Measurements from ENCODE around the gene CNEP1R1. TPM values are rescaled to one million over a fixed set of nuclear protein-coding genes. Genes with fewer than 3 reads are reported as not detected.

CNEP1R1 gene
- total RNA-seq, 1 experiment from 2014 or later: 22.0 TPM

DNA sequence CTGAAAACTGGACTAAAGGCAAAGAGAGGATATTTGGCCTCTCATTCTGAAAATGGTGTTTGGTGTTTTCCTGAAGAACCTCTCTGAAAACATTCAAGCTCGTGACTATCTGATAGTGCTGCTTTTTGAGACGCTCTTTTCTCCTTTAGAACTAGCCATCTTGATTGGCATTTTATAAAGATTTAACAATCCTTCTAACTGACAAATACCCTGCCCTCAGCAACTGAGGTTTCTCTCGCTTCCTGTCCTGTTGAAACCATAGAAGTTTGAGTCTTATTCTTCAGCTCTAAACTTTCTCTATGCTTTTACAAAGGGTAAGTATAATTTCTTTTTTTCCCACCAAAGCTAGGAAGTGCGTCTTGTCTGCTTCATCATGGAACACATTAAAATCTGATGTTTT, 13.3 kb downstream of the CNEP1R1 start:
- H3K9me3 Mint-ChIP-seq (ENCODE audit: unreplicated experiment): no peaks in the 10 kb centered on the region
- no peak overlapping the region for H3K4me3 Mint-ChIP-seq (ENCODE audit: unreplicated experiment)
- ChIA-PET CTCF (interaction anchor here (0.6 to 2.0 kb wide), 3 partner anchors 13 to 774 kb away, joined by 3 to 7 read pairs (median 7); partner anchors contain the start of gene CNEP1R1), POLR2A (interaction anchor here (0.6 to 2.0 kb wide), 4 partner anchors 10 to 249 kb away, joined by 4 to 9 read pairs (median 6); no protein-coding TSS in a partner anchor)
- intact Hi-C loops (cut with micrococcal nuclease): no loop called here
- no peak for TF ChIP-seq CTCF (IDR thresholded peaks at IDR 0.05; ENCODE audit: unreplicated experiment)
- peaks cover 12% of the 10 kb centered on the region for H3K27me3 Mint-ChIP-seq (ENCODE audit: insufficient read depth, unreplicated experiment)
- H3K4me1 Mint-ChIP-seq (ENCODE audit: insufficient read depth, unreplicated experiment): peaks cover 11% of the 10 kb centered on the region
- BruUV-seq (replicated peaks): no TSS peak
- H3K27ac Mint-ChIP-seq (ENCODE audit: low read depth, unreplicated experiment): no peak overlapping the region
- H3K36me3 Mint-ChIP-seq (ENCODE audit: insufficient read depth, unreplicated experiment): peaks cover 31% of the 10 kb centered on the region
- DNase-seq (ENCODE audit: unreplicated experiment): no peak

GRCh38 chr16:50038756-50039529, 13.9 kb downstream of the CNEP1R1 start:
- TF ChIP-seq CTCF (IDR thresholded peaks at IDR 0.05; ENCODE audit: unreplicated experiment): no peak
- ChIA-PET CTCF (interaction anchor here (0.6 to 2.0 kb wide), 3 partner anchors 14 to 774 kb away, joined by 3 to 7 read pairs (median 7); partner anchors contain the start of gene CNEP1R1), POLR2A (interaction anchor here (0.6 to 2.0 kb wide), 3 partner anchors 13 to 250 kb away, joined by 5 to 9 read pairs (median 7); no protein-coding TSS in a partner anchor)
- DNase-seq (ENCODE audit: unreplicated experiment): no peak
- Mint-ChIP-seq H3K9me3 (ENCODE audit: unreplicated experiment) (no peaks in the 10 kb centered on the region), H3K27me3 (ENCODE audit: insufficient read depth, unreplicated experiment) (peaks cover 19% of the 10 kb centered on the region), H3K4me3 (ENCODE audit: unreplicated experiment) (no peak overlapping the region), H3K4me1 (ENCODE audit: insufficient read depth, unreplicated experiment) (peaks cover 11% of the 10 kb centered on the region), H3K27ac (ENCODE audit: low read depth, unreplicated experiment) (peak overlapping the region; percentile 57), H3K36me3 (ENCODE audit: insufficient read depth, unreplicated experiment) (peaks cover 30% of the 10 kb centered on the region)
- no TSS peak for BruUV-seq (replicated peaks)
- intact Hi-C loops (cut with micrococcal nuclease): no loop called here

- no TSS peak for BruUV-seq (replicated peaks)
- intact Hi-C loops (cut with micrococcal nuclease): no loop called here
- H3K4me1 Mint-ChIP-seq (ENCODE audit: insufficient read depth, unreplicated experiment): peaks cover 11% of the 10 kb centered on the region
- no peak overlapping the region for H3K4me3 Mint-ChIP-seq (ENCODE audit: unreplicated experiment)
- no peak for DNase-seq (ENCODE audit: unreplicated experiment)
- peaks cover 22% of the 10 kb centered on the region for H3K36me3 Mint-ChIP-seq (ENCODE audit: insufficient read depth, unreplicated experiment)
- H3K27me3 Mint-ChIP-seq (ENCODE audit: insufficient read depth, unreplicated experiment): peaks cover 21% of the 10 kb centered on the region
- H3K27ac Mint-ChIP-seq (ENCODE audit: low read depth, unreplicated experiment): no peak overlapping the region
- no peak for TF ChIP-seq CTCF (IDR thresholded peaks at IDR 0.05; ENCODE audit: unreplicated experiment)
- POLR2A ChIA-PET: interaction anchor here (0.7 to 1.4 kb wide), 3 partner anchors 25 to 572 kb away, joined by 3 to 4 read pairs (median 3); no protein-coding TSS in a partner anchor
- no peaks in the 10 kb centered on the region for H3K9me3 Mint-ChIP-seq (ENCODE audit: unreplicated experiment)
- CTCF ChIA-PET: interaction anchor here (1.5 kb wide), 1 partner anchor 15 kb away, joined by 6 read pairs; the partner anchor contains the start of gene CNEP1R1
Measured at GRCh38 chr16:50040018-50040417, 15.0 kb downstream of the CNEP1R1 start.

GRCh38 chr16:50040710-50041109, 15.7 kb downstream of the CNEP1R1 start:
- DNase-seq (ENCODE audit: unreplicated experiment): no peak
- peaks cover 22% of the 10 kb centered on the region for H3K27me3 Mint-ChIP-seq (ENCODE audit: insufficient read depth, unreplicated experiment)
- H3K27ac Mint-ChIP-seq (ENCODE audit: low read depth, unreplicated experiment): no peak overlapping the region
- intact Hi-C loops (cut with micrococcal nuclease): no loop called here
- no peak for TF ChIP-seq CTCF (IDR thresholded peaks at IDR 0.05; ENCODE audit: unreplicated experiment)
- CTCF ChIA-PET: interaction anchor here (0.6 to 1.5 kb wide), 2 partner anchors 16 to 222 kb away, joined by 3 to 6 read pairs; partner anchors contain the start of gene CNEP1R1
- H3K4me3 Mint-ChIP-seq (ENCODE audit: unreplicated experiment): no peak overlapping the region
- peaks cover 15% of the 10 kb centered on the region for H3K36me3 Mint-ChIP-seq (ENCODE audit: insufficient read depth, unreplicated experiment)
- no TSS peak for BruUV-seq (replicated peaks)
- no peaks in the 10 kb centered on the region for H3K9me3 Mint-ChIP-seq (ENCODE audit: unreplicated experiment)
- H3K4me1 Mint-ChIP-seq (ENCODE audit: insufficient read depth, unreplicated experiment): peaks cover 11% of the 10 kb centered on the region
- POLR2A ChIA-PET: interaction anchor here (0.7 to 1.4 kb wide), 2 partner anchors 111 to 571 kb away, joined by 3 to 4 read pairs; no protein-coding TSS in a partner anchor

Data from MCF 10A (cell line).